Measurements from ENCODE around the gene USP25.

The USP25 gene

DNA sequence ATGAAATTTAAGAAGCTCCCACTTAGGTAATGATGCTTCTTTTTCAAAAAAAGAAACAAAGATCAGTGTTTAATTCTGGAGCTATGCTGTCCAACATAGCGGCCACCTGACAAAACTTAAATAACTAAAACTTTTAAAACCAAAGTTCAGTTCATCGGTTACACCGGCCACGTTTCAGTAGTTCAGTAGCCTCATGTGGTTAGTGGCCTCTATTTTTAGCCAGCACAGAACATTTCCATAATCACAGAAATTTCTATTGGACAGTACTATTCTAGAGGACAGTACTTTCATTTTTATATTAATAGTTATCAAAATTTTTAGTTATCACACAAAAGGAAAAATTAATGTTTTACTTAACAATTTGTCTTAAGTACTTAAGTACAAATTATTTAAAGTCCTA lies 141.0 kb downstream of the USP25 start:
- Histone ChIP-seq H3K4me3 (ENCODE audit: low read depth in 1 of 5, low read length in 5 of 5) (no peak overlapping the region), H3K36me3 (ENCODE audit: control insufficient read depth in 5 of 5, insufficient read depth in 5 of 5, low read length in 5 of 5) (peaks cover 23 to 57% (median 38%) of the 10 kb centered on the region in 5 donors), H3K27ac (ENCODE audit: low read depth, low read length) (no peak overlapping the region), H3K9ac (ENCODE audit: low read length in 5 of 5) (no peak overlapping the region), H3K4me1 (ENCODE audit: control insufficient read depth in 5 of 5, insufficient read depth in 5 of 5, low read length in 5 of 5) (no peaks in the 10 kb centered on the region), H3K27me3 (ENCODE audit: control insufficient read depth in 5 of 5, insufficient read depth in 4 of 5, low read length in 5 of 5) (no peaks in the 10 kb centered on the region), H3K9me3 (ENCODE audit: control insufficient read depth in 5 of 5, low read length in 5 of 5) (no peaks in the 10 kb centered on the region)

DNA sequence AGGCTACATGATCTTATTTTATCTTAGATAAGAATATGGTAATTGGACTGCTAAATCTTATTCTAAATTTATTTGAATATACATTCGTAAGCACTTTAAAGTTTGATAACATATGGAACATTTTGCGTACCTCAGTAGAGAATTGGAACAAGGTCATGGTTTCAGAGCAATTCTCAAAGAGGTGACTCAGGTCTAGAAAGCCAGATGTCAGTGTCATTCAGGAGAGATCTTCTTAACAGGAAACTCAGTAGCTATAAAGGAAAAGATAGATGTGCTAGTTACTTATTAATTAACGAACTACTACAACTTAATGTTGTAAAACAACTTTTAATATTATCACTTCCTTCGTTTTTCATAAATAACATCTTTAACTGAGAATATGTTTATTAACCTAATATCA lies 142.5 kb downstream of the USP25 start:
- Histone ChIP-seq H3K4me3 (ENCODE audit: low read depth in 1 of 5, low read length in 5 of 5) (no peak overlapping the region), H3K27me3 (ENCODE audit: control insufficient read depth in 5 of 5, insufficient read depth in 4 of 5, low read length in 5 of 5) (no peaks in the 10 kb centered on the region), H3K9ac (ENCODE audit: low read length in 5 of 5) (no peak overlapping the region), H3K36me3 (ENCODE audit: control insufficient read depth in 5 of 5, insufficient read depth in 5 of 5, low read length in 5 of 5) (peaks cover 26 to 54% (median 42%) of the 10 kb centered on the region in 5 donors), H3K9me3 (ENCODE audit: control insufficient read depth in 5 of 5, low read length in 5 of 5) (no peaks in the 10 kb centered on the region), H3K27ac (ENCODE audit: low read depth, low read length) (no peak overlapping the region), H3K4me1 (ENCODE audit: control insufficient read depth in 5 of 5, insufficient read depth in 5 of 5, low read length in 5 of 5) (no peaks in the 10 kb centered on the region)

DNA sequence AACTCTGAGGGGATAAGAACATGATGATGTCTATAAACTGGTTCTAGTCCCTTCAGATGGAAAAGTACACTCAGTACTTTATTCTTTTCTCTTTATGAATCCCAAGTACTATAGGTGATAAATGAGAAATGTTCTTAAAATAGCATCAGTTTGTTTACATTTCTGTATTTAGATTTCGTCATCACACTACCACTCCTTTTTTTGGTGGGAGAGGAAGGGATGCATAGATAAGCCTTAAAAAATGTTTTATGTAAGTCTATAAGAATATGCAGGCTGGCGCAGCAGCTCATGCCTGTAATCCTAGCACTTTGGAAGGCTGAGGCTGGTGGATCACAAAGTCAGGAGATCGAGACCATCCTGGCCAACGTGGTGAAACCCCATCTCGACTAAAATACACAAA lies 144.8 kb downstream of the USP25 start:
- no peaks in the 10 kb centered on the region for H3K27me3 ChIP-seq (ENCODE audit: control insufficient read depth in 5 of 5, insufficient read depth in 4 of 5, low read length in 5 of 5)
- peaks cover 33 to 63% (median 44%) of the 10 kb centered on the region in 5 donors for H3K36me3 ChIP-seq (ENCODE audit: control insufficient read depth in 5 of 5, insufficient read depth in 5 of 5, low read length in 5 of 5)
- H3K4me3 ChIP-seq (ENCODE audit: low read depth in 1 of 5, low read length in 5 of 5), result no peak overlapping the region
- no peak overlapping the region for H3K27ac ChIP-seq (ENCODE audit: low read depth, low read length)
- H3K9me3 ChIP-seq (ENCODE audit: control insufficient read depth in 5 of 5, low read length in 5 of 5), result no peaks in the 10 kb centered on the region
- H3K4me1 ChIP-seq (ENCODE audit: control insufficient read depth in 5 of 5, insufficient read depth in 5 of 5, low read length in 5 of 5), result no peaks in the 10 kb centered on the region
- no peak overlapping the region for H3K9ac ChIP-seq (ENCODE audit: low read length in 5 of 5)

DNA sequence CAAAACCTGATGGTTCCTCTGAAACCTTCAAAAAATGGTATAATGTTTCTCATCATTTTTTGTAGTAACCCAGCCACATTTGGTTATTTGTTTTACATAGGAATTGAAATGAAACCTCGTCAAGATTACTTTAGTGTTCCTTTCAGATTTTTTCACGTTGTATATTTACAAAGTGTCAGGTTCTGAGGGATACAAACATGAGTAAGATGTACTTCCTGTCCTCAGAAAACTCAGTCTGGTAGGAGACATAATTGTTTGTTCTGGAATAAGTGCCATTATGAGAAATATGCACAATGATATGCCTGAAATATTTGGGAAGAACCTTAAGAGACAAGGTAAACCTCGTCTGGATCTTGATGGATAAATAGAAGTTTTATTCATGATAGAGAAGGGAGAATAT lies 145.5 kb downstream of the USP25 start:
- no peak overlapping the region for H3K27ac ChIP-seq (ENCODE audit: low read depth, low read length)
- peaks cover 34 to 65% (median 49%) of the 10 kb centered on the region in 5 donors for H3K36me3 ChIP-seq (ENCODE audit: control insufficient read depth in 5 of 5, insufficient read depth in 5 of 5, low read length in 5 of 5)
- H3K9me3 ChIP-seq (ENCODE audit: control insufficient read depth in 5 of 5, low read length in 5 of 5), result peaks cover 0 to under 1% (median 0%) of the 10 kb centered on the region in 5 donors
- H3K4me3 ChIP-seq (ENCODE audit: low read depth in 1 of 5, low read length in 5 of 5), result no peak overlapping the region
- H3K4me1 ChIP-seq (ENCODE audit: control insufficient read depth in 5 of 5, insufficient read depth in 5 of 5, low read length in 5 of 5), result no peaks in the 10 kb centered on the region
- H3K9ac ChIP-seq (ENCODE audit: low read length in 5 of 5), result no peak overlapping the region
- H3K27me3 ChIP-seq (ENCODE audit: control insufficient read depth in 5 of 5, insufficient read depth in 4 of 5, low read length in 5 of 5), result no peaks in the 10 kb centered on the region

DNA sequence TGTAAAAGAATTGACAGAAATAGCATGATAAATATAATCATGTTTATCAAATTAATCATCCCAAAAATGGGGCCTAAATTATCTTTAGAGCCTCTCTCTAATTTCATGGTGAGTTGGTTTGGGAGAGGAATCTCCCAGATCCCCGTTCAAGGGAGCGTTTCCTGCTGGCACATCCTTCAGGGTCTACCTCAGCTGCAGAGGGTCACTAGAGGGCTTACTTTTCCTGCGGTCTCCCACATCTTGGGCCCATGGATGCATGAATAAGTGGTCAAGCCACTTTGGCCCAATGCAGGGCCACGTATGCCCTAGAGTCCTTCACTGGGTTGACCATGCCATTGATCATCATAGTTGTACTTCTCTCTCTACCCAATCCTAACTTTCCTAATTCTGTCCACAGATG lies 164.1 kb downstream of the USP25 start:
- Histone ChIP-seq H3K36me3 (ENCODE audit: control insufficient read depth in 5 of 5, insufficient read depth in 5 of 5, low read length in 5 of 5) (no peaks in the 10 kb centered on the region), H3K9me3 (ENCODE audit: control insufficient read depth in 5 of 5, low read length in 5 of 5) (no peaks in the 10 kb centered on the region), H3K4me3 (ENCODE audit: low read depth in 1 of 5, low read length in 5 of 5) (no peak overlapping the region), H3K27me3 (ENCODE audit: control insufficient read depth in 5 of 5, insufficient read depth in 4 of 5, low read length in 5 of 5) (no peaks in the 10 kb centered on the region), H3K4me1 (ENCODE audit: control insufficient read depth in 5 of 5, insufficient read depth in 5 of 5, low read length in 5 of 5) (peaks cover 0 to 4% (median 0%) of the 10 kb centered on the region in 5 donors), H3K27ac (ENCODE audit: low read depth, low read length) (no peak overlapping the region), H3K9ac (ENCODE audit: low read length in 5 of 5) (no peak overlapping the region)

DNA sequence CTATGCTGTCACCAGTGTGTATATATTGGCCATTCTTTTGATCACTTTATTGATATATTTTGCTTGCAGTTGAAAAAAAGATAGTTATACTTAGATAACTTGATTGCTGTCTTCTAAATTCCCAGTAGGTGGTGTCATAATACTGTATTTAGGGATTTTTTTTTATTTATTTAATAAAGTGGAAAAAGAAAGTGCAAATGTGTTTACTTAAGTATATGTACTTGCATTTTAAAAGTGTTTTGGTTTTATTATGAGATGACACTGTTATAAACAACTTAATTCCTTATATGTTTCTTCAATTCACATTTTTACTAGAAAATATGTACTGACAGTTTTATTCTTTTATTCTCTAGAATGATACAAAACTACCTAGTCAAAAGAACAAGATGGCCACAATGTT lies 164.8 kb downstream of the USP25 start:
- H3K27ac ChIP-seq (ENCODE audit: low read depth, low read length), result no peak overlapping the region
- H3K9ac ChIP-seq (ENCODE audit: low read length in 5 of 5), result no peak overlapping the region
- H3K4me1 ChIP-seq (ENCODE audit: control insufficient read depth in 5 of 5, insufficient read depth in 5 of 5, low read length in 5 of 5), result peaks cover 0 to 4% (median 0%) of the 10 kb centered on the region in 5 donors

DNA sequence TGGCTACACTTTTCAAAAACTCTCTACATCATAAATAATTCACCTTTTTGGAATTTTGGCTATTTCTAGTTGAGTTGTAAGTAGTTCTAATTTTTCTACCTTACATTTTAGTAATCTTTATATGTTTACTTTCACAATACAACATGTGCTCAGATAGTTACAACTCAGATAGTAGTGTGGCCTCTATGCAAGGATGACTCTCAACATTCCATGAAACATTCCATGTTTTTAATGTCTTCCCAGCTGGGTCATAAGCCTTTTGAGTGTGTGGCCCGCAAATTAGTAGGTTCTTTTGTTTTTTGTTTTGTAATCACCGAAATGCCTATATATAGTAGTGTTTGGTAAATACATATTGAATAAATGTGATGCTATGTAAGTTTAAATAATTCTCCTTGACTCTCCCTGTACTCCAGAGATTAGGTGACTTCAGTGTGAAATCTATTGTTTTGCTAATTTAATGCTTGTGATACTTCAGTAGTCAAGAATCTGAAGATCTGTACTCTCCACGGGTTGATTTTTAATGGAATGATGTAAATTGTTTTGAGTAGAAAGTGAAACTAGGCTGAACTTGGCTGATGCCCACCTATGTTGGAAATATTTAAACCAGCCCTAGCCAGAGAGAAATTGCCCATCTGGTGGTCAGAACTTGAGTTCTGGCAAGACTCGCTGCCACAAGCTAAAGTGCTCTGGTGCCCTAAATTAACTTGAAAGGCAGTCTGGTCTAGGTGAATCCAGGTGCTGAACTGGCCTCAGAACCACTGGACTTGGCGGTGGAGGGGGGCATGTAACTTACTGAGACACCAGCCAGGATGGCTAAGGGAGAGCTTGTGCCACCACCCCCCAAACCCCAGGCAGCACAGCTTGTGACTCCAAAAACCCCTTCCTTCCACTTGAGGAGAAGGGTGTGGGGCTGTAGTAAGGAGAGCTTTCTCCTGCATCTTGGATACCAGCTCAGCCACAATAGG lies 165.6 kb downstream of the USP25 start:
- Histone ChIP-seq H3K27ac (ENCODE audit: low read depth, low read length) (no peak overlapping the region), H3K9me3 (ENCODE audit: control insufficient read depth in 5 of 5, low read length in 5 of 5) (no peaks in the 10 kb centered on the region), H3K4me1 (ENCODE audit: control insufficient read depth in 5 of 5, insufficient read depth in 5 of 5, low read length in 5 of 5) (peaks cover 0 to 4% (median 0%) of the 10 kb centered on the region in 5 donors), H3K4me3 (ENCODE audit: low read depth in 1 of 5, low read length in 5 of 5) (no peak overlapping the region), H3K36me3 (ENCODE audit: control insufficient read depth in 5 of 5, insufficient read depth in 5 of 5, low read length in 5 of 5) (no peaks in the 10 kb centered on the region), H3K27me3 (ENCODE audit: control insufficient read depth in 5 of 5, insufficient read depth in 4 of 5, low read length in 5 of 5) (no peaks in the 10 kb centered on the region), H3K9ac (ENCODE audit: low read length in 5 of 5) (no peak overlapping the region)

More for the DNA sequence above, 164.8 kb downstream of the USP25 start:
- no peaks in the 10 kb centered on the region for H3K27me3 ChIP-seq (ENCODE audit: control insufficient read depth in 5 of 5, insufficient read depth in 4 of 5, low read length in 5 of 5)
- no peaks in the 10 kb centered on the region for H3K36me3 ChIP-seq (ENCODE audit: control insufficient read depth in 5 of 5, insufficient read depth in 5 of 5, low read length in 5 of 5)
- H3K9me3 ChIP-seq (ENCODE audit: control insufficient read depth in 5 of 5, low read length in 5 of 5), result no peaks in the 10 kb centered on the region
- no peak overlapping the region for H3K4me3 ChIP-seq (ENCODE audit: low read depth in 1 of 5, low read length in 5 of 5)

DNA sequence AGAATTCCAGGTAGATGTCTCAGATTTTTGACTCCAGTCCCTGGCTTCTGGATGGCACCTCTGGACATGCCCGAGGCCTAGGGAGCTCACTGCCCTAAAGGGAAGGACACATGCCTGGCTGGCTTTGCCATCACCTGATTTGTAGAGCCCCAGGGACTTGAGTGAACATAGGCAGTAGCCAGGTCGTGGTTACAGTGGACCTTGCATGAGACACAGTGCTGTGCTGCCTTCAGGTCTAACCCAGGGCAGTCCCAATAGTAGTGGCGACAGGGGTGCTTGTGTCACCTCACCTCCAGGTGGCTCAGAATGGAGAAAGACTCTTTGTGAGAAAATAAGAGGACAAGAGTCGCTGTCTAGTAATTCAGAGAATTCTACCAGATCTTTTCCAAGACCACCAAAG lies 166.7 kb downstream of the USP25 start:
- H3K27me3 ChIP-seq (ENCODE audit: control insufficient read depth in 5 of 5, insufficient read depth in 4 of 5, low read length in 5 of 5), result no peaks in the 10 kb centered on the region
- peaks cover 0 to 4% (median 0%) of the 10 kb centered on the region in 5 donors for H3K4me1 ChIP-seq (ENCODE audit: control insufficient read depth in 5 of 5, insufficient read depth in 5 of 5, low read length in 5 of 5)
- no peak overlapping the region for H3K27ac ChIP-seq (ENCODE audit: low read depth, low read length)
- peaks cover 0 to 5% (median 1%) of the 10 kb centered on the region in 5 donors for H3K9me3 ChIP-seq (ENCODE audit: control insufficient read depth in 5 of 5, low read length in 5 of 5)
- no peaks in the 10 kb centered on the region for H3K36me3 ChIP-seq (ENCODE audit: control insufficient read depth in 5 of 5, insufficient read depth in 5 of 5, low read length in 5 of 5)
- H3K9ac ChIP-seq (ENCODE audit: low read length in 5 of 5), result no peak overlapping the region
- H3K4me3 ChIP-seq (ENCODE audit: low read depth in 1 of 5, low read length in 5 of 5), result no peak overlapping the region

DNA sequence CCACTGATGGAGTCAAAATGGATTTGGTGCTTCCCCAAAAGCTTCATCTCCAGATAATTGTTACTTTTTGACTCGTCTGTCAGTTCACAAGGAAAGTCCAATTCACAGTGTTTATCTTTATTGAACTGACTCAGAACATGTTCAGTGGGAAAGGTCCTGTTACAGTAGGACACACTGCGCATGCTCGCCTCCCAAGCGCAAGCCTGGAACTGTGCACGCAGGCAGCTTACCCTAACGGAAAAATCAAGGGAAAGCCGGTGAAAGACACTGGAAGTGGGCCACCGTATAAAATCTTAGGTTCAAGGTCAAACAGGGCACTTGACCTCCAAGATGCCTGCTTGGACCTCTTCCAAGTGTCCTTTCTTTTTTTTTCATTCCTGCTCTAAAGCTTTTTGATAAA lies 174.6 kb downstream of the USP25 start:
- H3K9ac ChIP-seq (ENCODE audit: low read length in 5 of 5), result no peak overlapping the region
- H3K27me3 ChIP-seq (ENCODE audit: control insufficient read depth in 5 of 5, insufficient read depth in 4 of 5, low read length in 5 of 5), result no peaks in the 10 kb centered on the region
- H3K36me3 ChIP-seq (ENCODE audit: control insufficient read depth in 5 of 5, insufficient read depth in 5 of 5, low read length in 5 of 5), result no peaks in the 10 kb centered on the region
- H3K4me3 ChIP-seq (ENCODE audit: low read depth in 1 of 5, low read length in 5 of 5), result no peak overlapping the region
- no peaks in the 10 kb centered on the region for H3K4me1 ChIP-seq (ENCODE audit: control insufficient read depth in 5 of 5, insufficient read depth in 5 of 5, low read length in 5 of 5)
- peaks cover 4 to 32% (median 18%) of the 10 kb centered on the region in 5 donors for H3K9me3 ChIP-seq (ENCODE audit: control insufficient read depth in 5 of 5, low read length in 5 of 5)
- no peak overlapping the region for H3K27ac ChIP-seq (ENCODE audit: low read depth, low read length)

DNA sequence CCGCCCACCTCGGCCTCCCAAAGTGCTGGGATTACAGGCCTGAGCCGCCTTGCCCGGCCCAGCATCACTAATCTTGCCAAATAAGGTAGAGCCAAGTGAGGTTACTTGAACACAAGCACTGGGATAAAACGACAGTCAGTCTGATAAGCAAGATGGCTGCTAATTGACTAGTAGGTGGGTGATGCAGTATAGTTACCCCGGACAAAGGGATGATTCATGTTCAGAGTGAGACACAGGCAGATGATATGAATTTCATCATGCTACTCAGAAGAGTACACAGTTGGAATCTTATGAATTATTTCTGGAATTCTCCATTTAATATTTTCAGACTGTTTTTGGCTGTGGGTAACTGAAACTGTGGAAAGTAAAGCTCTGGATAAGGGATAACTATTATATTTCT lies 178.4 kb downstream of the USP25 start:
- no peaks in the 10 kb centered on the region for H3K27me3 ChIP-seq (ENCODE audit: control insufficient read depth in 5 of 5, insufficient read depth in 4 of 5, low read length in 5 of 5)
- H3K9me3 ChIP-seq (ENCODE audit: control insufficient read depth in 5 of 5, low read length in 5 of 5), result peaks cover 2 to 26% (median 18%) of the 10 kb centered on the region in 5 donors
- no peaks in the 10 kb centered on the region for H3K36me3 ChIP-seq (ENCODE audit: control insufficient read depth in 5 of 5, insufficient read depth in 5 of 5, low read length in 5 of 5)
- no peaks in the 10 kb centered on the region for H3K4me1 ChIP-seq (ENCODE audit: control insufficient read depth in 5 of 5, insufficient read depth in 5 of 5, low read length in 5 of 5)
- H3K27ac ChIP-seq (ENCODE audit: low read depth, low read length), result no peak overlapping the region
- no peak overlapping the region for H3K4me3 ChIP-seq (ENCODE audit: low read depth in 1 of 5, low read length in 5 of 5)
- H3K9ac ChIP-seq (ENCODE audit: low read length in 5 of 5), result no peak overlapping the region

Measured in subcutaneous abdominal adipose tissue (tissue), 5 donors.